ENCODE results near the gene KCNMB1.

Gene KCNMB1

DNA sequence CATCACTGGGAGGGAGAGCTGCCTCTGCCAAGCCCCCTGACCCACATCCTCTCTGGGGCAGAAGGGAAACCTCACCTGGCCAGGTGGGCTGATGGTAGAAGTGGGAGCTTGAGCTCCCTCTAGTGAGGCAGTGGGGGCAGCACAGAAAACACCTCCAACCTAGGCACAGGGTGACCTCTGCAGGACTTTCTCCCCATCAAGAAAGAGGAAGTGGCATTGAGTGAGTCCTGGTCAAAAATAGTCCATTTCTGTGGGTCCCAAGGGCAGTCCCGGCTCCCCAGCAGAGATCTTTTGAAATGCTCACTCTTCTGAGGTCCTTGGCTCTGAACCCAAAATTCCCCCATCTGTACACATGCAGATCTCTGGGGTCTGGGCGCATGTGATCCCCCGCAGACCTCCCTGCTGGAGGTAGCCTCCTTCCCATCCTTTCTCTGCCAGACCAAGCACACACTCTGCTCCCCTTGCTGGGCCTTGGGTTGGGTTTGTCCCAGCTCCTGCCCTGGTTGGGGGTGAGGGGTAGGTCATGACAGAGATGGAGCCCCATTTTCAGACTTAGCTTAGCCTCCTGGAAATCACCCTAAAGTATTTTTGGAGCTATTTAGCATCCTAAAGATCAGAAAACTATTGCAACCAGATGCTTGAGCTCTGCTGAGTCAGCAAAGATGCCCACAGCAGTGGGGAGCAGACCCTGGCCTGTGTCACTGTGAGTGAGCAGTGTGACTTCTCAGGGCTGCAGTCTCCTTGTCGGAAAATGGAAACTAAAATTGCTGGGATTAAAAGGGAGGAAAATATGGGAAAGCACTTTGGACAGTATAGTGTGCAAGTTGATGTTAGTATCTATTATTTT lies 50.0 kb downstream of the KCNMB1 start:
- DNase-seq, result no peak

DNA sequence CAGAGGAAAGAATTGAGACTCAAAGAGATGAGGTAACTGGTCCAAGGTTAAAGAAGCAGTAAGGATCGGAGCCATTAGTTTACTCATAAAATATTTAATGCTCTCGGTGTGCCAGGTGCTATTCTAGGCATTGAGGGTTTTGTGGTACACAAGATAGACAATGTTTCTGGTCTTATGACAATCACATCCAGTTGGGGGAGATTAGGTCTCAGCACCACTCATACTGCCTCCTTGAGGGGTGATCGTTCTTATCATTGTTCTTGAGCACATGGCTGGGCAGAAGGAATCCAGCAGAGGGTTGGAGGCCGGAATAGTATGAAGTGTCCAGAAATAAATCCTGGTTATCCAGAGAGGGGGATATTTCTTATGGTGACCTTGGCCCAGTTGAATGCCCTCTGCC lies 50.9 kb downstream of the KCNMB1 start:
- no peak for DNase-seq

DNA sequence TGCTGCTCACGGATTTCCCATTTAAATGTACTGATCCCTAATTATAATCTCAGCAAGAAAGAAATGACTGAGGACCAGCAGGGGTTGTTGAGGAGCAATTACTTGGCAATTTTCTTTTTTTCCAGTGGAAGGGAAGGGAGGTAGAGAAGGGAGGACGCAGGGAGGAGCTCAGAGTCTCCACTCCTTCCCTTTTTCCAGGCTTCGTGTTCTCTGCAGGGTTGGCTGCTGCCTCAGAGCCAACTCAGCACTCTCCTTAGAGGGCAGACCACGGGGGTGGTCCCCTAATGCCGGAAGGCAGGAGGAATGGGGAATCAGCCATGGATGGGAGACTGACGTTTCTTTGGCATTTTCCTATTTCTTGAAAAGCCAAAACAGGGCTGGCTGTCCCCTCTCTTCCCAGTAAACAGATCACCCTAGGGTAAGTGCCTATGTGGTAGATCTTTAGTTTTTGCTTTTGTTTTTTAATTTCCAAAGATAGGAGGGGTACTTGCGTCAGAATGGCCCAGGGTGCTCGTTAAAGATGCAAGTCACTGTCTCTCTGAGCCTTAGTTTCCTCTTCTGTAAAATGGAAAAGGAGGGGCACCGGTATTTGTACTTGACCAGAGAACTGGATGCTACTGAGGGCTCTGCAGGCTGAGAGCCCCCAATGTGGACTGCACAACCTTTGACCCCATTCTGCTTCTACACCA lies 52.0 kb downstream of the KCNMB1 start:
- DNase-seq, result no peak

DNA sequence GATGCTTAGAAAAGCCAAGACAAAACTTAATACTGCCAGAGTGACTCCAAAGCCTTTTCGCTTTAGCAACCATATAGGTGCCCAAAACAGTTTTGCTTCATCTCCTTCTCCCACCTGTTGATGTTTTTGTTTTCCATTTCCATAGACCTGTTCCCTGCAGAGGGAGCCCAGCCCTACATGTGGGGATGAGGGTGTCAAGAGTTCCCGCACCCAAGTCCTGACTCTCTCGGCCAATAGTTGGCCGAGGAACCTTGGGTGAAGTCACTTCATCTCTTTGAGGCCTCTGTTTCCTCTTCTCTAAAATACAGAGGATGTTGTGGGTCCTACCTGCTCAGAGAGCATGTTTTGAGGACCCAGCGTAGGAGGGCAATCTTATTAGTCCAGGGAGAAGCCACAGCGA lies 53.1 kb downstream of the KCNMB1 start:
- no peak for DNase-seq

DNA sequence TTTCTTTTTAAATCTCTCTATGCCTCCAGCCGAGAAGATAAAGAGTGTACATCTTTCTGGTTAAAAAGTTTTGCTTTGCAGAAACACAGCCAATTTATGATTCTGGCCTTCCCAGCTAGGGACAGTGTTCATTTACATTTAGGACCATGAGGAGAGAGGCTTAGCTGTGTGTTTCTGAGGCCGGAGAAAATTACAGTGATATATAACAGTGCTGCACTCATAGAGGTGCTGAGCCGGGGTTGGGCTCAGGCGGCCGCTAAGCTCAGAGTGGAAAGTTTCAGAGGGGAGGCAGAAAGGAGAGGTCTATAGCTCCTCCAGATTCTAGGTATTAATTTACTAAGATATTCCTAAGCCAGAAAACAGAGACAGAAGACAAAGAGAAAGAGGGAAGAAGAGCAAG lies 54.5 kb downstream of the KCNMB1 start:
- DNase-seq, result no peak

DNA sequence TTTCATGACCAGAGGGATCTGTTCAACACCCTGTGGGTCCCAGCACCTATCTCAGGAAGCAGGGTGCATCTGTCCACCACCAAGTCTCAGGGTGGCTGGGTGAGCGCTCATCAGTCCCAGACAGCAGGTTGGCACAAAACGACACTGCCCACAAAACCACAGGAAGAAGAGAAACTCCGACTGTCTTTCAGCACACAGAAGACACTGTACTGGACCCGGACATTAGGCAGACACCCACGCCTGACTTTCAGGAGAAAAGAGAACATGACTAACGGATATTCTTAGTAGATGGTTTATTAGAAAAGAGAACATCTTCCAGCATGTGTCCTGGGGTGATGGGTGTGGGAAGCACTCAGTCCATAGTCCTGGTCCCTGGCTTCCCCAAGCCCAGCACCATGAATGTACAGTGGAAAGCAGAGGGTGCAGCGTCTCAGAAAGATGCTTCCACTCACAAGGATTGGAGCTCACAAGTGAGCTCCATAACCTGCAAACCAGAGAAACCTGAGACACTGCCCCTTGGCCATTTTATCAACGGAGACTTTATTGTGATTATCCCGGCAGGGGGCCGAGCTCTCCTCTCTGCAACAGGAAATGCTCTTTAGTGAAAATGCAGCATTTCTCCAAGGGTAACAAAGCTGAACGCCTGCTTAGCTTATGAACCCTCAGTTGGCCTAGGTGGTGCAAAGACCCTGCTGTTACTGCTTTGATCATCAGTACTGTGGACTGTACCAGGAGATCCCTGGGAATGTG lies 55.8 kb downstream of the KCNMB1 start:
- no peak for DNase-seq

DNA sequence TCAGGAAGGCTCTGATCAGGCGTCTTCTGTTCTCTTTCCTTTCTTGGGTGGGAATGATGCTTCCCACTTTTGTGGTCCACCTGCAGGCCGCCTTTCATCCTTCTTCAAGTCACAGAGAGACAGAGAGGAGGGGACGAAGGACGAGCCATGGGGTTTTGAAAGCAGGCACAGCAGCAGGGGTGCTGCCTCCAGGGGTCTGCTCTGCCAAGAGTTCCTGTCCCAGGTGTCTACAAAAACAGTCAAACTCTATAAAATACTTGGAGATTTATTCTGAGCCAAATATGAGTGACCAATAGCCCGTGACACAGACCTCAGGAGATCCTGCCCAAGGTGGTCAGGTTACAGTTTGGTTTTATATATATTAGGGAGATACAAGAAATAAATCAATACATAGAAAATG lies 57.1 kb downstream of the KCNMB1 start:
- no peak for DNase-seq

DNA sequence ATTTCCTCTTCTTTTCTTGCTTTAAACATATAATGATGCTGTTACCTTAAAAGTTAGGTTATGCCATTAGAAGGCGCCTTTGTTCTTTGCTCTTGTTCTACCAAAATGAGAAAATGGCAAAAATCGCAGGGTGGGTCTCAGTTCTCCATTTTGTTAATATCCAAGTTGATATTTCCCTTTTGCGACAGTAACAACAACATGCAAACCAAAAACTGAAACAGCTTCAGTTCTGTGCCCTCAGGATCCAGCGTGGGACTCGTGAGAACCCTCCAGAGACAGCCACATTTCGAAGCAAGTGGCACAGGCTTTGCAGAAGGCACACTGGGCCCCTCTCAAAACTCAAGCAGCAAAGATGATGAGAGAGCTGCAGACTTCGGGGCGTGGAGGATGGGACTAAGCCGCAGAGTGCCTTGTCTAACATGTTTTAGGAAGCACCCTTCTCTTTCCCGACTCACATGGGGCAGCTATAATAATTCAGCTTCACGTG lies 58.6 kb downstream of the KCNMB1 start:
- DNase-seq, result no peak

DNA sequence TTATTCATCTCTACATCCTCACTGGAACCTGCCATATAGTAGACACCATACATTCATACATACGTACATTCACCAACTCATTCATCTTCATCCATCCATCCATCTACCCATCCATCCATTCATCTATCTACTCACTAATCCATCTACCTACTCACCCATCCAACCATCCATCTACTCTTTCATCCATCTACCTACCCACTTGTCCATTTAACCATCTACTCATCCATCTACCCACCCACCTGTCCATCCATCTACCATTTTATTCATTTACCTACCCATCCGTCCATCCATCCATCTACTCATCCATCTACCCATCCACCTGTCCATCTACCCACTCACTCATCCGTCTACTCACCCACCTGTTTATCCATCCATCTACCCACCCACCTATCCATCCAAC lies 59.6 kb downstream of the KCNMB1 start:
- DNase-seq, result no peak

DNA sequence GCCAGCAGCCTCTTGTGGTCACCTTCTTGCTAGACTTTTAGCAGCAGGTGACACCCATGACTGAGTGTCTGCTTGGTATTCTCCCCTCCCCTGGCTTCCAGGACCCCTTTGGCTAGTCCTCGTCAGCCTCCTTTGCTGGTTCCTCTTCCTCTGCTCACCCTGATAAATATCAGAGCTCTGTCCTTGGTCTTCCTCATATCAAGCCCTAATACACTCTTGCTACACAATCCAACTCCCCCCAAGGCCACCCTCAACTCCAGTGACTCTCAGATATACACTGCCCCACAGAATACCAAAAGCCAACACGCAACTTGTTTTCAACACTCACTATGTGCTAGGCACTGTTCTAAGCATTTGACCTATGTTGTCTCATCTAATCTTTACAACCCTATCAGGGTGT lies 61.3 kb downstream of the KCNMB1 start:
- DNase-seq, result no peak

DNA sequence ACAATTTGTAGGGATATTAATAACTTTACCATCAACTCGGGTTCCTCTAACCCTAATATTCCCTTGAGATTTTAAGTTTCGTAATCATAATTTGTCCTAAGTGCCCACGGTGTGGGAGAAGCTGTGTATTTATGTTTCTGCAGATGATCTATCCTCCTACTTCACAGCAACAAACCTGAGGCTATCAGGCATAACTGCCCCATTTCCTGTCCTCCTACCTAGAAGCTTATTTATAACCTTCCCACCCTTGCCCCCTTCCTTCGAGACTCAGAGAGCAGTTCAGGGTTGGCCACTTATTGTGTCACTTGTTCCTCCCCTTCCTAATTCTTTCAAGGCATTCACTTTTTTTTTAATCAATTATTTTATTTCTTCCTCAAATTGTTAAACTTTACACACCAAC lies 62.0 kb downstream of the KCNMB1 start:
- DNase-seq, result no peak
